ENCODE measurements around the gene GRAMD2A.

DNA sequence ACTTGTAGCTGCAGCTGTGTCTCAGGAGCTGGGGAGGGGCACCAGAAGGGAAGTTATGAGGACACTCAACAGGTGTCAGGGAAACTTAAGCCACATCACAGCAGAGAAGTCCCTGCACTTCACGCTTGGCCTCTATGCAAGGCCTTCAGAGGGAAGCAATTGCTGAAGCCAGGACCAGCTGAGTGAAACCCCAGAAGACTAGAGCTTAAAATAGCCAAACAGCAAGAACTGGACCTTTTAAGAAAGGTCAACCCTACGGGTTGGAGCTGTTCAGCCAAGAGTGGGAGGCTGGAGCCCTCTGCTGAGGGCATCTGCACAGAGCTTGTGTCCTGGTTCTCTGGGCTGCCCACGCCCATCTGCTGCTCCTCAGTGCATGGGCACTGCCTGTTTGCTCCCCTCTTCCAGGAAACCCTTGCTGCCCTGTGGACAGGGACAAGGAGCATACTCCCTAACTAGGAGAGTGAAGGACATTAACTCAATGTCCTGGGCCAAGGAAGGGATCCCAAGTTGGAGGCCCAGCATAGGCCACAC is 3.9 kb upstream of the GRAMD2A start:
- TF ChIP-seq, protein P1, sequence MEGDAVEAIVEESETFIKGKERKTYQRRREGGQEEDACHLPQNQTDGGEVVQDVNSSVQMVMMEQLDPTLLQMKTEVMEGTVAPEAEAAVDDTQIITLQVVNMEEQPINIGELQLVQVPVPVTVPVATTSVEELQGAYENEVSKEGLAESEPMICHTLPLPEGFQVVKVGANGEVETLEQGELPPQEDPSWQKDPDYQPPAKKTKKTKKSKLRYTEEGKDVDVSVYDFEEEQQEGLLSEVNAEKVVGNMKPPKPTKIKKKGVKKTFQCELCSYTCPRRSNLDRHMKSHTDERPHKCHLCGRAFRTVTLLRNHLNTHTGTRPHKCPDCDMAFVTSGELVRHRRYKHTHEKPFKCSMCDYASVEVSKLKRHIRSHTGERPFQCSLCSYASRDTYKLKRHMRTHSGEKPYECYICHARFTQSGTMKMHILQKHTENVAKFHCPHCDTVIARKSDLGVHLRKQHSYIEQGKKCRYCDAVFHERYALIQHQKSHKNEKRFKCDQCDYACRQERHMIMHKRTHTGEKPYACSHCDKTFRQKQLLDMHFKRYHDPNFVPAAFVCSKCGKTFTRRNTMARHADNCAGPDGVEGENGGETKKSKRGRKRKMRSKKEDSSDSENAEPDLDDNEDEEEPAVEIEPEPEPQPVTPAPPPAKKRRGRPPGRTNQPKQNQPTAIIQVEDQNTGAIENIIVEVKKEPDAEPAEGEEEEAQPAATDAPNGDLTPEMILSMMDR (IDR thresholded peaks at IDR 0.05; ENCODE audit: extremely low read depth in 1 of 2, insufficient read depth in 1 of 2, low read depth in 1 of 2, low read length in 2 of 2): no peak
- TF ChIP-seq POLR2A (IDR thresholded peaks at IDR 0.05; ENCODE audit: low read depth, low read length): no peak
- no peak for TF ChIP-seq EZH2 (IDR thresholded peaks at IDR 0.05; ENCODE audit: borderline replicate concordance, low read depth, low read length, severe bottlenecking)
- no peak for TF ChIP-seq FOS (IDR thresholded peaks at IDR 0.05; ENCODE audit: borderline replicate concordance, insufficient read depth, low read length)
- TF ChIP-seq, protein P2, sequence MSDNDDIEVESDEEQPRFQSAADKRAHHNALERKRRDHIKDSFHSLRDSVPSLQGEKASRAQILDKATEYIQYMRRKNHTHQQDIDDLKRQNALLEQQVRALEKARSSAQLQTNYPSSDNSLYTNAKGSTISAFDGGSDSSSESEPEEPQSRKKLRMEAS (IDR thresholded peaks at IDR 0.05; ENCODE audit: insufficient read depth, insufficient read length): no peak
- no peak for TF ChIP-seq MYC (IDR thresholded peaks at IDR 0.05; ENCODE audit: low read depth, low read length)
- TF ChIP-seq POLR2AphosphoS5 (IDR thresholded peaks at IDR 0.05; ENCODE audit: insufficient read depth, low read depth, low read length): no peak

Measured in endothelial cell of umbilical vein (primary cell).